Activated naive CD4-positive, alpha-beta T cell treated with anti-CD3 and anti-CD28 coated beads, Interleukin-2, amount 50 U/mL, for 24 hours (primary cell): Measurements from ENCODE around the gene KLHL9.

Experiments used
- H3K27ac Mint-ChIP-seq: one replicate; pipeline ENCODE4 v1.8.0; 2021; ENCODE audit warnings: mild to moderate bottlenecking, mixed read lengths
- H3K27me3 Mint-ChIP-seq: one replicate; pipeline ENCODE4 v1.8.0; 2021; ENCODE audit warnings: mixed read lengths
- H3K36me3 Mint-ChIP-seq: one replicate; pipeline ENCODE4 v1.8.0; 2021; ENCODE audit warnings: mixed read lengths
- H3K4me1 Mint-ChIP-seq: one replicate; pipeline ENCODE4 v1.8.0; 2021; ENCODE audit warnings: mixed read lengths
- H3K4me3 Mint-ChIP-seq: one replicate; pipeline ENCODE4 v1.8.0; 2021; ENCODE audit warnings: mild to moderate bottlenecking, mixed read lengths
- H3K9me3 Mint-ChIP-seq: one replicate; pipeline ENCODE4 v1.8.0; 2021; ENCODE audit warnings: mixed read lengths

KLHL9 gene

DNA sequence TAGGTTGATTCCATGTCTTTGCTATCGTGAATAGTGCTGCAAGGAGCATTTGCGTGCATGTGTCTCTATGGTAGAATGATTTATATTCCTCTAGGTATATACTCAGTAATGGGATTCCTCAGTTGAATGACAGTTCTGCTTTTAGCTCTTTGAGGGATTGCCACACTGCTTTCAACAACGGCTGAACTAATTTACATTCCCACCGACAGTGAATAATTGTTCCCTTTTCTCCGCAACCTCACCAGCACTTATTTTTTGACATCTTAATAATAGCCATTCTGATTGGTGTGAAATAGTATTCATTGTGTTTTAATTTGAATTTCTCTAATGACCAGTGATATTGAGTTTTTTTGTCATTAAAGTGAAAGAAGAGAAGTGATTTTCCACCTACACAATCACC is 48.5 kb downstream of the KLHL9 start:
- no peak overlapping the region for H3K27ac Mint-ChIP-seq
- H3K4me1 Mint-ChIP-seq: no peaks in the 10 kb centered on the region
- H3K27me3 Mint-ChIP-seq: peaks cover 15% of the 10 kb centered on the region
- H3K4me3 Mint-ChIP-seq: no peak overlapping the region
- no peaks in the 10 kb centered on the region for H3K9me3 Mint-ChIP-seq
- H3K36me3 Mint-ChIP-seq: no peaks in the 10 kb centered on the region

DNA sequence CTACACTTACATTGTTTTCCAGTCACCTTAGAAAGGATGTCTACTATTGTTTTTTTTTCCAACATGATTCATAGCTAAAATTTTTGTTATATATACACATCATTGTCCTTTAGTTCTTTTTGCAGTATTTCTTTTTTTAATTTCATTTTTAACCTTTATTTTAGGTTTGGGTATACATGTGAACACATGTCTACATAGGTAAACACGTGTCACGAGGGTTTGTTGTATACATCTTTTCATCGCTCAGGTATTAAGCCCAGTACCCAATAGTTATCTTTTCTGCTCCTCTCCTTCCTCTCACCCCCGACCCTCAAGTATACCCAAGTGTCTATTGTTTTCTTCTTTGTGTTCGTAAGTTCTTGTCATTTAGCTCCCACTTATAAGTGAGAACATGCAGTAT is 49.1 kb downstream of the KLHL9 start:
- H3K4me1 Mint-ChIP-seq: no peaks in the 10 kb centered on the region
- H3K27ac Mint-ChIP-seq: no peak overlapping the region
- no peak overlapping the region for H3K4me3 Mint-ChIP-seq
- peaks cover 16% of the 10 kb centered on the region for H3K27me3 Mint-ChIP-seq
- no peaks in the 10 kb centered on the region for H3K36me3 Mint-ChIP-seq
- H3K9me3 Mint-ChIP-seq: no peaks in the 10 kb centered on the region

DNA sequence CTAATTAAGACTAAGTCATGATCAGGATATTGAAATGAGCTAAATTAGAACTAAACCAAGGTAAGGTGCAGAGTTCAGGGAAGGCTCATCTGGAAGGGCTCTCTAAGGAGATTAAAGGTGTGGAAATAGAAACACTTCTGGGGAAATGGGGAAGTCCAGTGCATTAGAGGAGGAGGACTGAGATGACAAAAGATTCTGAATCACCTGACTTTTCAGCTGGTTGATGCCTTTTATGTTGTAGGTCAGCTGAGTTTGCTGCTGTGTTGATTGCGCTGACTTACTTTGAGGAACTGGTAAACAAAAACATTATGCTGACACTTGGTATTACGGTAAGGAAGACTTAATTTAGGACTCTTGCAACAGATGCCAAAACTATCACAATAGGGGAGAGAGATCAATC is 53.9 kb downstream of the KLHL9 start:
- Mint-ChIP-seq H3K9me3 (no peaks in the 10 kb centered on the region), H3K27me3 (peaks cover 20% of the 10 kb centered on the region), H3K27ac (no peak overlapping the region)

More for the DNA sequence above, 53.9 kb downstream of the KLHL9 start:
- peaks cover 3% of the 10 kb centered on the region for H3K36me3 Mint-ChIP-seq
- H3K4me3 Mint-ChIP-seq: no peak overlapping the region
- H3K4me1 Mint-ChIP-seq: no peaks in the 10 kb centered on the region
